ENCODE results near the gene NEMP2. TPM values are rescaled to one million over a fixed set of nuclear protein-coding genes. Genes with fewer than 3 reads are reported as not detected.
"Not testable (repeated sequence)": the region's sequence is repeated elsewhere in the genome, so short reads cannot be mapped to it uniquely, and the experiment has no call there.

The NEMP2 gene
- total RNA-seq, 1 experiment from 2014 or later: 9.0 TPM

DNA sequence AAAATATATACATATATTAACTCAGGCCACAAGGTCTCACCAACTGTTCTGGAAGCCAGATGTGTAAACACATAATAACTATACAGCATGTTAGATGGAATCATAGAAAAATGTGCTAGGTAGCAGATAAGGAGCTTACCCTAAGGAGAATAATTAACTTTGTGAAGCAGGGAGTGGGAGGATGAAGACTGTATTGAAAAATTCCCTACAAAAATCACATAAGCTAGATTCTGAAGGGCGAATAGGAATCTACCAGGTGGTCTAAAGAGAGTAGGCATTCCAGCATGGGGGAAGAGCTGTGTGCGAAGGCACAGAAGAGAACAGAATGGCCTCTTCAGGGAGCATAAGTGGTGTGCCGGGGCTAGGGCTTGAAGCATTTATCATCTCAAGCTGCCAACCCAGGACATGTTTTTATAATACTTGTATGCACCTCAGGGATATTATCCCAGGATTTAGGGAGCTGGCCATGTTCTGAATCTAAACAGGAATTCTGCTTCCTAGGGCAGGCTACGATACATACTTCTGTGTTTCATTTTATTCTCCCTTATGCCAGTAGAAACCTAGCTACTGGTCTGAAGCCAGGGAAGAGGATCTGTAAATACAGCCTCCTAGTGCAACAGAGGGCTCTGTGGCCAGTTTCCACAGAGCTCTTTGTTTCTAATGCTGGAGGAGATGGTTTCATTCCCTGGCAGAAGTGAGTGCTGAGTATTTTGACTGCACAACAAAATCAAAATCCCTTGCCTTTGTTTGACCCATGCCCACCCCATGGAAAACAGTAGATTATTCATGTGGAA, 56.7 kb downstream of the NEMP2 start:
- peak; percentile 34 for DNase-seq (ENCODE audit: low read depth, low spot score)
- in situ Hi-C loops (cut with HindIII; ENCODE audit: low pct_unique_long_range_greater_than_20kb, low sequenced_read_pairs): no loop called here

GRCh38 chr2:190470256-190470826, 64.2 kb downstream of the NEMP2 start:
- in situ Hi-C loops (cut with HindIII; ENCODE audit: low pct_unique_long_range_greater_than_20kb, low sequenced_read_pairs): no loop called here
- no peak for DNase-seq (ENCODE audit: low read depth, low spot score)

GRCh38 chr2:190469771-190470170, 64.8 kb downstream of the NEMP2 start:
- DNase-seq (ENCODE audit: low read depth, low spot score): peak; percentile 66
- in situ Hi-C loops (cut with HindIII; ENCODE audit: low pct_unique_long_range_greater_than_20kb, low sequenced_read_pairs): no loop called here

GRCh38 chr2:190468814-190469569, 65.5 kb downstream of the NEMP2 start:
- in situ Hi-C loops (cut with HindIII; ENCODE audit: low pct_unique_long_range_greater_than_20kb, low sequenced_read_pairs): no loop called here
- peak; percentile 82 for DNase-seq (ENCODE audit: low read depth, low spot score)

GRCh38 chr2:190468354-190468753, 66.2 kb downstream of the NEMP2 start:
- in situ Hi-C loops (cut with HindIII; ENCODE audit: low pct_unique_long_range_greater_than_20kb, low sequenced_read_pairs); DNase-seq (ENCODE audit: low read depth, low spot score): not testable (repeated sequence)

- in situ Hi-C loops (cut with HindIII; ENCODE audit: low pct_unique_long_range_greater_than_20kb, low sequenced_read_pairs): no loop called here
- peak; percentile 21 for DNase-seq (ENCODE audit: low read depth, low spot score)
Measured at GRCh38 chr2:190467575-190468083, 66.9 kb downstream of the NEMP2 start.

DNA sequence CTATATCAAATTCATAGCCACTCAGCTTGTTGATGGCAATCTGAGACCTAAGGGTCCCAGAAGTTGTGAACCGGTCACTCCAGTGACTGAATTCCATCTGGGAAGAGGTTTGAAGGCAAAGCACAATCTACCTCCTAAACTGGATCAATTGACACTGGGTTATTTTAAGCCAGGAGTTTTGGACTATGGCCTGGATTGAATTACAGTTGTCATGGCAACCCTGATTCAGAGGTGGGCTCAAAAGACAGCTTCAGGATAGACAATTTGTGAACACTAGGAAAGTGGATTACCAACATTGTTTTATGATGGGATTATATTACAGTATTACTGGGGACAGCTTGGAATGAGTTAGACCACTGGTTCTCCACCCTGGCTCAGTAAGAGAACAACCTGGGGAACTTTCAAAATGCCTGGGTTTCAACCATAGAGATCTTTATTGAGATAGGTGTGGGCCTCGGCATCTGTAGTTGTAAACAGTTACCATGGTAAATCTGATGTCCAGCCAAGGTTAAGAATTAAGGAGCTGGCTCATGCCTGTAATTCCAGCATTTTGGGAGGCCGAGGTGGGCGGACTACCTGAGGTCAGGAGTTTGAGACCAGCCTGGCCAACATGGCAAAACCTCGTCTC, 67.6 kb downstream of the NEMP2 start:
- DNase-seq (ENCODE audit: low read depth, low spot score): no peak
- in situ Hi-C loops (cut with HindIII; ENCODE audit: low pct_unique_long_range_greater_than_20kb, low sequenced_read_pairs): no loop called here

DNA sequence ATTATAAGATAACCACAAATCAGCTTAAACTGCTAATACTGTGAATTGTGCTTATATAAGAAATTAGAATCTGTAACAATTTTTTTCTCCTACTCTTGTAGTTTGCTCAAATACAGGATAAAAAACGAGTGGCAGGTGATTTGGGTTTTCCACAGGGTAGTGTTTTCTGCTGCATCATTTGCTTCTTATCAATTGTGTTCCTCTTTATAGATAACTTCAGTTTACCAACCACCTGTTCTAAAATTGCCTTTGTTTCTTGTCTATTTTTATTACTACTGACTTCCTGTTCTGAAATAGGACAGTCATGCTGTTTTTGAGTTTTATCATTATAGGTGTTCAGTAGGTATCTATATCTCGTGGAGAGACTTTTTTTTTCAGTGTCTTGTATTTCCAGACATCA, 69.5 kb downstream of the NEMP2 start:
- in situ Hi-C loops (cut with HindIII; ENCODE audit: low pct_unique_long_range_greater_than_20kb, low sequenced_read_pairs): no loop called here
- DNase-seq (ENCODE audit: low read depth, low spot score): no peak

GRCh38 chr2:190462611-190463010, 71.9 kb downstream of the NEMP2 start:
- in situ Hi-C loops (cut with HindIII; ENCODE audit: low pct_unique_long_range_greater_than_20kb, low sequenced_read_pairs): no loop called here
- no peak for DNase-seq (ENCODE audit: low read depth, low spot score)

DNA sequence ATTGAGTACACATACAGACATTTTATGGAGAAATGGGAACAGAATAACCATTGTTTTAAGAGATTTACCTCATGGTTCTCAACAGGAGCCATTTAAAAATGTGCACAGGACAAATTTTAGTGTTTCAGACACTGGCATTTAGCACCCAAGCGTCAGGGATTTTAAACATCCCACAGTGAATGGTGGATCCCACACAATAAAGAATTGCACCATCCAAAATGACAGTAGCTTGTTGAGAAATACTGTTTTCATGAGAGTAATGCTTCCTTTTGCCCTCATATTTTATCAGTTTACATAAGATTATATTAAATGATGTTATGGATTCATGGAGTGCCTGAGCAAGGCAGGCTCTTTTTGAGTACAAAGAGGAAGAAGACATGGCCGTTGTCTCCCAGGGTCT, 72.3 kb downstream of the NEMP2 start:
- in situ Hi-C loops (cut with HindIII; ENCODE audit: low pct_unique_long_range_greater_than_20kb, low sequenced_read_pairs): no loop called here
- no peak for DNase-seq (ENCODE audit: low read depth, low spot score)

- no peak for DNase-seq (ENCODE audit: low read depth, low spot score)
- in situ Hi-C loops (cut with HindIII; ENCODE audit: low pct_unique_long_range_greater_than_20kb, low sequenced_read_pairs): no loop called here
Measured at GRCh38 chr2:190460487-190460886, 74.0 kb downstream of the NEMP2 start.

GRCh38 chr2:190459881-190460280, 74.6 kb downstream of the NEMP2 start:
- in situ Hi-C loops (cut with HindIII; ENCODE audit: low pct_unique_long_range_greater_than_20kb, low sequenced_read_pairs): no loop called here
- DNase-seq (ENCODE audit: low read depth, low spot score): no peak

DNA sequence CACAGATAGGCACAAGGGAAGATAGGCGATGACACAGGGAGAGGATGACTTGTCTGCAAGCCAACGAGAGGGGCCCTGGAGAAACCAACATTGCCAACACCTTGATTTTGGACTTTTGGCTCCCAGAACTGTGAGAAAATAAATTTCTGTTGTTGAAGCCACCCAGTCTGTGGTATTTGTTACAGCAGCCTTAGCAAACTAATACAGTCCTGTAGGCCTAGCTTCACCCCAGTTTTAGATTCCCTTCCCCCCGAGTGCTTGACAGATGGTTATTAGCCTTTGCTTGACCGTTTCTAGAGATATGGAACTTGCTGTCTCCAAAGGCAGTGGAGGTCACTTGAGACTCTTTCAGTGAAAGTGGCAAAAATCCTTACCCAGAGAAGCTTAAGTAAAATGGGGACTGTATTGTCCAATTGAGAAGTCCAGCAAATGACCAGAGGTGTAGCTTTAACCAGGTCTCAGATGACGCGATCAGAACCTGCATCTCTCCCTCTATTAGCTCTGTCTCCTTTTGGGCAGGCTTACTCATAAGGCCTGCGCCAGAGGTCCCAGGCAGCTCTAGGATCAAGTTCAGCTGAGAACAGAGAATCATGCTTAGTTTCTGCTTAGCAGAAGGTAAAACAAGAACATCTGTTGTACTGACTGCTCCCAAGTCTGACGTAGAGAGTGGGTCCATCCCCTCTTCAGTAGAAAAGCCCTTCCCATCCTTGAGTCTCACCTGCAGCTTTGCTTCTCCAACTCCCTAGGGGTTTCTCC, 76.0 kb downstream of the NEMP2 start:
- in situ Hi-C loops (cut with HindIII; ENCODE audit: low pct_unique_long_range_greater_than_20kb, low sequenced_read_pairs): no loop called here
- DNase-seq (ENCODE audit: low read depth, low spot score): no peak

GRCh38 chr2:190457256-190457655, 77.3 kb downstream of the NEMP2 start:
- in situ Hi-C loops (cut with HindIII; ENCODE audit: low pct_unique_long_range_greater_than_20kb, low sequenced_read_pairs): no loop called here

DNA sequence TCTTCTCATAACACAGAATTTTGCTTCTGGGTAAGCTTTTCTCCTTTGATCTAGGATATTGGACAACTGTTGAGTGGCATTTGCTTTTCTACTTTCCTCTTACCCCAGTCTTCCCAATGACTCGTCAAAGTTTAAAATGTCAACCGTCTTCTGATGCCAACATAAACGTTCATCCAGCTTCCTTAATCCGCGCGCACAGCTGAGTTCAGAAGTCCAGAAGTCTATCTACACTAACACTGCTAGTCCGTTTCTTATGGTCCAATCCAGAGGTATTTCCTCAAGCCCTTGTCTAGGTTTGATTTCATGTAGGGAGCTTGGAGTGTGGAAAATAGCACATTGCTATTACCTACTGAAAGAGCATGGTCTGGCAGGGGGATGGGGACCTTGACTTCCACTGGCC, 77.7 kb downstream of the NEMP2 start:
- DNase-seq (ENCODE audit: low read depth, low spot score): no peak
- in situ Hi-C loops (cut with HindIII; ENCODE audit: low pct_unique_long_range_greater_than_20kb, low sequenced_read_pairs): no loop called here

More at GRCh38 chr2:190457256-190457655, 77.3 kb downstream of the NEMP2 start:
- DNase-seq (ENCODE audit: low read depth, low spot score): no peak

GRCh38 chr2:190455358-190456095, 79.0 kb downstream of the NEMP2 start:
- in situ Hi-C loops (cut with HindIII; ENCODE audit: low pct_unique_long_range_greater_than_20kb, low sequenced_read_pairs): no loop called here
- DNase-seq (ENCODE audit: low read depth, low spot score): no peak

- no peak for DNase-seq (ENCODE audit: low read depth, low spot score)
- in situ Hi-C loops (cut with HindIII; ENCODE audit: low pct_unique_long_range_greater_than_20kb, low sequenced_read_pairs): no loop called here
Measured at GRCh38 chr2:190454795-190455194, 79.7 kb downstream of the NEMP2 start.

Data from SK-MEL-5 (cell line).